Skeletal muscle satellite cell (primary cell): ENCODE results near the gene GPRC5B.

Experiments used
- H3K27me3 ChIP-seq: 2 replicates; pipeline ENCODE4 v1.7.0; 2013; ENCODE audit warnings: low read length; ENCODE audit not compliant: control insufficient read depth, insufficient read depth
- H3K36me3 ChIP-seq: 2 replicates; pipeline ENCODE4 v1.7.0; 2013; ENCODE audit warnings: mild to moderate bottlenecking, control low read depth, low read length; ENCODE audit not compliant: insufficient read depth
- H3K4me1 ChIP-seq: 2 replicates; pipeline ENCODE4 v1.7.0; 2013; ENCODE audit warnings: low read length; ENCODE audit not compliant: control insufficient read depth, insufficient read depth
- H3K4me2 ChIP-seq: 2 replicates; pipeline ENCODE4 v1.7.0; 2013; ENCODE audit warnings: mild to moderate bottlenecking, low read length
- H3K4me3 ChIP-seq: 2 replicates; pipeline ENCODE4 v1.7.0; 2013; ENCODE audit warnings: low read length
- H3K9ac ChIP-seq: 2 replicates; pipeline ENCODE4 v1.7.0; 2013; ENCODE audit warnings: mild to moderate bottlenecking, low read depth, low read length, moderate library complexity
- H3K9me3 ChIP-seq: replicated peaks from 2 replicates; pipeline ENCODE4 v1.7.0; 2013; ENCODE audit warnings: mild to moderate bottlenecking, control low read depth, low read length

Gene GPRC5B

GRCh38 chr16:19894586-19894985, 9.9 kb upstream of the GPRC5B start:
- Histone ChIP-seq H3K36me3 (no peaks in the 10 kb centered on the region), H3K9me3 (no peaks in the 10 kb centered on the region), H3K4me3 (no peak overlapping the region), H3K9ac (no peak overlapping the region), H3K27me3 (peaks cover 9% of the 10 kb centered on the region), H3K4me1 (no peaks in the 10 kb centered on the region), H3K4me2 (no peak overlapping the region)

- no peak overlapping the region for H3K9ac ChIP-seq
- no peaks in the 10 kb centered on the region for H3K4me1 ChIP-seq
- no peaks in the 10 kb centered on the region for H3K9me3 ChIP-seq
- no peak overlapping the region for H3K4me3 ChIP-seq
- no peaks in the 10 kb centered on the region for H3K36me3 ChIP-seq
- H3K27me3 ChIP-seq, result peaks cover 9% of the 10 kb centered on the region
- no peak overlapping the region for H3K4me2 ChIP-seq
Observed at GRCh38 chr16:19892902-19893301, 8.3 kb upstream of the GPRC5B start.

- no peaks in the 10 kb centered on the region for H3K36me3 ChIP-seq
- H3K27me3 ChIP-seq, result peaks cover 7% of the 10 kb centered on the region
- H3K4me3 ChIP-seq, result no peak overlapping the region
- H3K4me1 ChIP-seq, result no peaks in the 10 kb centered on the region
- no peak overlapping the region for H3K9ac ChIP-seq
- H3K9me3 ChIP-seq, result no peaks in the 10 kb centered on the region
- H3K4me2 ChIP-seq, result no peak overlapping the region
Observed at GRCh38 chr16:19890901-19891300, 6.3 kb upstream of the GPRC5B start.

DNA sequence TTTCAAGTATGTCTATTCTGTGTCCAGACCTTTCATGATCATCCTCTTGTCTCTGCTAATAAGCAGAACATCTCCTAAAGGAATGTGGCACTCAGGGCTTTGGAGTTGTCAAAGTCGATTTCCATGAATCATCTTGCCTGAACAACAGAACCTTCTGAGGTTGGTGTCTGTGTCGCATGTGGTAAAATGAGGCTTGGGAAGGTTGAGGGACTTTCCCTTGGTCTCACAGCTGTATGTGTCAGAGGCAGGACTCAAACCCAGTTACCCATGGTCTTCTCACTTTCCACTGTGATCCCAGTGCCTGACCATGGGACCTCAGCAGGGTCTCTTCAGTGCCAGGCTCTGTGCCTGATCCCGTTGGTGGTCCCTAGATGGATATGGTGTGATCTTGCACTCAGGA, 4.2 kb upstream of the GPRC5B start:
- Histone ChIP-seq H3K4me2 (no peak overlapping the region), H3K27me3 (peaks cover 3% of the 10 kb centered on the region), H3K9ac (no peak overlapping the region), H3K36me3 (no peaks in the 10 kb centered on the region), H3K9me3 (no peaks in the 10 kb centered on the region), H3K4me3 (no peak overlapping the region), H3K4me1 (peaks cover 8% of the 10 kb centered on the region)

DNA sequence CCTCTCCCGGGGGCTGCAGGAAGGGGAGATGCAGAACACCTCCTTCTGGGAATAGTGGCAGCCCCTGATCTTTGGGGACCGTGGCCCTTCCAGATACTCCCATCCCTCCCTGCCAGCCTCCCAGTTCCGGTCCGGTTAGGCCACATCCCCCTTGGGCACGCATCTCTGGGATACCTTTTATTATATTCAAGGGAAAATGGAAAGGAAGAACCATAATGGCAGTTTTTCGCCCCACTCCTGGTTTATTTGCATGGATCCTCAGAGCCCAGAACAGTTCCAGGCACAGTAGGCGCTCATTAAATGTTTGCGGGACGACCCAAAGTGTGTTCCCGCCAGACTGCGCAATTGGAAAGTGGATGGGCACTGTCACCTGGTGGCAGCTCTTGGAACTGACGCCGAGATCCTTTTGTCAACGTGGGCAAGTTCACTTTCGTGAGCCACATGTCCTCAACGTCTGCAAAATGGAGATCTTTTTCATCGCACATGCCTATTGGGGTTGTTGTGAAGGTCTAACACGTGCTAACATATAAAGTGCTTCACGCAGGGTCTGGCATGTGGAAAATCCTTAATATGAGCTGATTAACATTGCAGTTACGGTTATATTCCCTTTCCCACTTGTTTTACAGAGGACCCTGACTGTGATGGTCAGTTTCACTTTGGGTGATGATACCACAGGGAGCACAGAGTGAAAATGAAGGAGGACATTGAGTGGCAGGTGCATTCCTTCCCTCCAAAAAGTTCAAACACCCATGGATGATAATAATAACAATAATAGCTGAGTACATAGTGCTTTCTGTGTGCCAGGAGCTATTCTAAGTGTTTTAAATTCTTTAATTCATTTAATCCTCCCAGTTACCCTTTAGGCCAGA, 1.7 kb upstream of the GPRC5B start:
- Histone ChIP-seq H3K9me3 (no peaks in the 10 kb centered on the region), H3K4me3 (peak overlapping the region; percentile 15), H3K4me2 (peak overlapping the region; percentile 97), H3K27me3 (peaks cover 14% of the 10 kb centered on the region), H3K9ac (no peak overlapping the region), H3K4me1 (peaks cover 8% of the 10 kb centered on the region), H3K36me3 (no peaks in the 10 kb centered on the region)

DNA sequence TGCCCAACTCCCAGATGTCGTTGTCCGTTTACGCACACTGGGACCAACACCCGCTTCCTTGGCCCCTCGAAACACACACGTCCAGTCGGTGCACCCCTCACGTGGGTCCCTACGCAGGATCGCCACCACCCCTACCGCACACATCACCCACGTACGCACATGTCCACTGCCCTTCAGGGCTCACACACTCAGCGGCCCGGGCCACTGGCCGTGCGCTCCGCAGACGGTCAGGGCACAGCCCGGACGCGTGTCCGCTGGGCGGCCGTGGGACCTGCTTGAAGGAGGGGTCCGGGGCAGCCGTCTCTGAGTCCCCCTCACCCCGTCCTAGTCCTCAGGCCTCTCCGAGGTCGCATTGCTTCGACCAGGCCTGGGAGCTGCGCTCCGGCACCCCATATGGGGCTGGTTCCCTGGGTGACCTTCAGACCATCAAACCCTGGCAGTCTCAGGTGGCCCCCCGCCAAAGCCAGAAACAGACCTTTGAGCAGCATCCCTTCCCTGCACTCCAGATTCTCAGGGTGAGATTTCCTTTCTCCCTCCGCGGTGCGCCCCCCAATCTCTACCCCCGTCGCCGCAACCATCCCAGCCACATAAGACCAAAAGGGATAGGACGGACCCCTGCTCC, 914 bp upstream of the GPRC5B start:
- H3K36me3 ChIP-seq, result no peaks in the 10 kb centered on the region
- H3K9me3 ChIP-seq, result no peaks in the 10 kb centered on the region
- H3K9ac ChIP-seq, result peak overlapping the region; percentile 52
- peak overlapping the region; percentile 97 for H3K4me2 ChIP-seq
- H3K4me3 ChIP-seq, result peak overlapping the region; percentile 79
- peaks cover 14% of the 10 kb centered on the region for H3K27me3 ChIP-seq
- H3K4me1 ChIP-seq, result peaks cover 8% of the 10 kb centered on the region

GRCh38 chr16:19883966-19884485, 622 bp downstream of the GPRC5B start:
- H3K36me3 ChIP-seq, result no peaks in the 10 kb centered on the region
- H3K4me3 ChIP-seq, result peak overlapping the region; percentile 79
- peaks cover 14% of the 10 kb centered on the region for H3K27me3 ChIP-seq
- peak overlapping the region; percentile 74 for H3K9ac ChIP-seq
- no peaks in the 10 kb centered on the region for H3K9me3 ChIP-seq
- peak overlapping the region; percentile 97 for H3K4me2 ChIP-seq
- H3K4me1 ChIP-seq, result peaks cover 8% of the 10 kb centered on the region

DNA sequence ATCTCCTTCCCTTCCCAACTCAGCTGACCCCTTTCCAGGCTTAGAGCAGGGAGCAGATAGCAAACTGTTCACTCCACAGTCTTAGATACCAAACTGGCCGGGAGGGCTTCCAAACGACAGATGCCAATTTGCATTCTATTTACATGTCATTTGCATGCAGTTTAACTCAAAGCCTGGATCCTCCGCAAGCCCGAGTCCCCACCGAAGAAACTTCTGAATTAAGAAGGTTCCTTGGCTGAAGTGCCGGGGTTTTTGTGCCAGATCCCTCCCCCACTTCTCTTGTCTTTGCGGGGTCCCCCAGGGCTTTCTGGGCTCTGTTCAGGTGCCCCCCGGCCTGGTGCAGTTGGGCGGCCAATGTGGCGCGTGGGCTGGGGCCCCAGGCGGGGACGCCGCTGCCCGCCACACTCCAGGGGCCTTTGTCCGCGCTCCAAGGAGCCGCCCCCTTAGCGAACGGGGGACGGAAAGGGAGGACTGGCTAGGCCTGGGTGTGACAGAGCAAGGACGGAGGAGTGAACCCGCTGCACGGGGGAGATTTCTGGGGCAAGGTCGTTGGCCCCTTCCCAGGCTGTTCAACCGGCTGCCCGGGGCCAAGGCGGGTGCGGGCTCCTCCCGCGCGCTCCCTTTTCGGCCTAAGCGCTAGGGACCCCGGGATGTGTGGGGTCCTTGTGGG, 1.2 kb downstream of the GPRC5B start:
- Histone ChIP-seq H3K9me3 (no peaks in the 10 kb centered on the region), H3K4me2 (peak overlapping the region; percentile 97), H3K36me3 (no peaks in the 10 kb centered on the region), H3K9ac (peak overlapping the region; percentile 74), H3K4me1 (peaks cover 8% of the 10 kb centered on the region), H3K4me3 (peak overlapping the region; percentile 79), H3K27me3 (peaks cover 14% of the 10 kb centered on the region)

DNA sequence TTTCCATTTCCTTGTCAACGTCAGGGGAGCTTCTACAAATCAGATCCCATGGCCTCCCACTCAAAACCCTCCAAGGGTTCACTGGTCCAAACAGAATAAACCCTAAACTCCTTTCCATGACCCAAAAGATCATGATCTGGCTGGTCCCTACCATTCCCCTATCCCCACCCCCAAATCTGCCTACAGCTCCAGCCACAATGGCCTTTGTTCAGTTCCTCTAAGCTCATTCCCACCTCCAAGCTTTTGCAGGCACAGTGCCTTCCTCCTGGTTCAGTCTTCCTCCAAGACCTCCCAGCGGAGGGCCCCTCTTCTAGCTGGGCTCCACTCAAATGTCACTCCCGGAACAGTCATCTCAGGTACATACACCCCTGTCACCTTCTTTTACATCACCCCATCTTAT, 2.0 kb downstream of the GPRC5B start:
- Histone ChIP-seq H3K4me1 (peaks cover 8% of the 10 kb centered on the region), H3K36me3 (no peaks in the 10 kb centered on the region), H3K9ac (peak overlapping the region; percentile 74), H3K4me2 (peak overlapping the region; percentile 97), H3K27me3 (peaks cover 14% of the 10 kb centered on the region), H3K9me3 (no peaks in the 10 kb centered on the region), H3K4me3 (peak overlapping the region; percentile 79)

DNA sequence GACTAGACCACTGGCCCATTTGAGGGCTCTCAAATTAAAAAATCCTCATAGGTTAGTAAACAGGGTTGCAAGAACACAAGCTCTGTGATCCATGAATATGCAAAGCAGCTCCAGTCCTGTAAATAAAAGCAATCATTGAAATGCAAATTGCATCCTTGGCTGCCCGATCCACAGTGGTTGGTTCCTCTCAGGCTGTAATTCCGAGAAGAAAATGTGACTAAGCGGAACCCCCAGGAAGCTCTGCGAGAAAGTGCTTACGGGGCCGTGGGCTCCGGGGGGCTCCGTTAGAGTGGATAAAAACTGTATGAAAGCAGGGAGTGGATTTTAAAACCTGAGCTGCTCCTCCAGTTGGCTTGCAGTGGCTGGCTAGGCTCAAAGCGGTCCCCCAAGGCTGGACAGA, 2.5 kb downstream of the GPRC5B start:
- Histone ChIP-seq H3K4me2 (no peak overlapping the region), H3K9me3 (no peaks in the 10 kb centered on the region), H3K27me3 (peaks cover 14% of the 10 kb centered on the region), H3K4me3 (peak overlapping the region; percentile 79), H3K36me3 (no peaks in the 10 kb centered on the region), H3K4me1 (peaks cover 8% of the 10 kb centered on the region), H3K9ac (no peak overlapping the region)

DNA sequence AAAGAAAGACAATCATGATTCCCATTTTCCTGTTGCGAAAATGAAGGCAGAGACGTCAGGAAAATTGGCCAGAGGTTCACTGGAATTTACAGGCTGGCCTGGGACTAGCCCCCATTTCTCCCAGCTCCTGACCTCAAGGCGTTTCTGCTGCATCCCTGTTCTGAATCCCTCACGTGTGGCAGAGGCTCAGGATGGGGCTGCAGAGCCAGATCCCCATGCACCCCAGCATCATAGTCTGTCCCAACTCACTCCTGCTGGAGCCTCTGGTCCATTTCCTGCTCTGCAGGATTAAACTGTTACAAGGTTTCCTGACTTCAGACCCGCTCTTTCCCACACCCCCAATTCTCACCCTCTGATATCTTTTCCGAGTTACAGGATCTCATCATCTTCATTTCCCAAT, 2.9 kb downstream of the GPRC5B start:
- Histone ChIP-seq H3K9me3 (no peaks in the 10 kb centered on the region), H3K4me2 (no peak overlapping the region), H3K27me3 (peaks cover 14% of the 10 kb centered on the region), H3K4me3 (no peak overlapping the region), H3K4me1 (peaks cover 8% of the 10 kb centered on the region), H3K9ac (no peak overlapping the region), H3K36me3 (no peaks in the 10 kb centered on the region)
